HG03354 (cell line): Measurements from ENCODE around the gene VSIG10L2.

Experiments
- ATAC-seq: cut with Tn5 transposase; IDR thresholded peaks from one replicate; pipeline ENCODE4 v1.9.1; 2021; ENCODE audit warnings: mild to moderate bottlenecking; ENCODE audit not compliant: unreplicated experiment, poor library complexity, severe bottlenecking

The VSIG10L2 gene

DNA sequence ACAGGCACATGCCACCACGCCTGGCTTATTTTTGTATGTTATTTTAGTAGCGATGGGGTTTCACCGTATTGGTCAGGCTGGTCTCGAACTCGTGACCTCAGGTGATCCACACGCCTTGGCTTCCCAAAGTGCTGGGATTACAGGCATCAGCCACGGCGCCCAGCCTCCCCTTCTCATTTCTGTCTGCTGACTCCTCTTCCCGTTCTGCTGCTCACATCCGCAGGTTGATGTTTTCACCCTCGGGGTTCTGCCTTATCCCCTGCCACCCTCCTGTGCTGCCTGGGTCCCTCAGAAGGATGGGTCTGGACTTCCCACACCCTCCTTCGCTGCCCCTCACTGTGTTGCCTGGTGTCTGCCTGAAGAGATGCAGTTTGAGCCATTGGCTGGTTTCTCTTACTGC, 19.2 kb upstream of the VSIG10L2 start:
- ATAC-seq, result no peak

DNA sequence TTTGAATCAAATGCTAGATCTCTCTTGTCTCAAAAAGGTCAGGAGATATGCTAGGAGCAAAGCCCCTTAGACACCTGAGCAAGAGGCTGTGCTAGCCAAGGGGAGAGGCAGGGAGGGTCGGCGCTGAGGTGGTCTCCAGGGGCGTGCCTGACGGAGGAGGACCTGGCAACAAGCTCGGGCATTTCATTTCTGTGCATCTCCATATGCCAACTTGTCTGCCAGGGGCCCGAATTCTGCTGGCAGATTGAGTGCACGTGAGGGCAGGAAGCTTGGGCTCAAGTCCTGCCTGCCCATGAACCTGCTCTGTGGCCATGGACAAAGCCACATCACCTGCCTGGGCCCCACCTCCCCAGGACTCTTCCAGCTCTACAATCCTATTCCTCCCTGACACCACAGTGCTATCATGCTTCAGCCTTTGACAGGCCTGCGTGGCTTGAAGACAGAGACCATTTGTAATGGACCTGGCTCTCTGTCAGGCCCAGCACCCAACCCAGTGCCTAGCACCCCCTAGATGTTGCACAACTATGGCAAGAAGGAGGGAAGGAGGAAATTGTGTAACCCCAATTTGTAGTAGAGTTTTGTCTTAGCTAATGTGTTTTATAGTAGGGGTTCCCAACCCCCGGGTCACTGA, 16.3 kb upstream of the VSIG10L2 start:
- no peak for ATAC-seq

DNA sequence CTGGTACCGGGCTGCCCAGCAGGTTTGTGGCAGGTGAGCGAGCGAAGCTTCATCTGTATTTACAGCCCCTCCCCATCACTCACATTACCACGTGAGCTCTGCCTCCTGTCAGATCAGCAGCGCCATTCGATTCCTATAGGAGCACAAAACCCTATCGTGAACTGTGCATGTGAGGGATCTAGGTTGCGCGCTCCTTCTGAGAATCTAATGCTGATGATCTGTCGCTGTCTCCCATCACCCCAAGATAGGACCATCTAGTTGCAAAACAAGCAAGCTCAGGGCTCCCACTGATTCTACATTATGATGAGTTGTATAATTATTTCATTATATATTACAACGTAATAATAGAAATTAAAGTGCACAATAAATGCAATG, 15.8 kb upstream of the VSIG10L2 start:
- ATAC-seq, result no peak

- no peak for ATAC-seq
Measured at GRCh38 chr11:125931116-125931515, 14.7 kb upstream of the VSIG10L2 start.

DNA sequence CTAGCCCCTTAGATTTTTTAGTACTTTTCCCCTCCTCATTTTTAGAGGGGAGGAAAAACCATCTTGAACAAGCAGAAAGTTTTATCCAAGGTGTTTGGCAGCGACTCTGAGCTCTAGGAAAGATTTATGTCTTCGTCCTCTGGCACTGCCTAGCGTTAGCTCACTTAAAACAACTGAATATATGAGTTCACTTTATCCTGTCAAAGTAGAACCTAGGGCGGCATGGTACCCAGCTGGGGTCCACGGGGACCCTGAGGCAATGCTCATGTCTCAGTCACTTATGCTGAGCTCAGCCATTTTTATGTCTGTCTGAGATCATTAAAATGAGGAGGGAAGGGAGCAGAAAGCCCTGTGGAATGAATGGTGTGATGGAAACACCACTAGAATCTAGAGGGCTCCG, 14.2 kb upstream of the VSIG10L2 start:
- no peak for ATAC-seq

DNA sequence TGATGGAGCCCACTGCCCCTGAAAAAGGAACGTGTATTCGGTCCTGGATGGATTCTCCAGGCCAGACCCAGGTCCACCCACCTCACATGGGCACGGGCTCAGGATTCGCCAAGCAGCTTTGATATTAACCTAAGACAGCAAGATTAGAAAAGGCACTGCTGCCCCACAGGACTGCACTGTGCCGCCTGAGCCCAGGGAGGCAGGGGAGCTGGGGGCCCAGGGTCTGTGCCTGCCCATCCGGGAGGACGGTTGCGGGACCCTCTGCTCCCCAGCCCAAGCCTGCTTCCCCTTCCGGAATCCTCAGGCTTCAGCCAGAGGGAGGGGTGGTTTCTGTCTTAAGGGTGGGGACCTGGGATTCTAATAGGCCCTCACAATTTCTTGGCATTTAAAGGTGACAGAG, 13.5 kb upstream of the VSIG10L2 start:
- ATAC-seq, result no peak

DNA sequence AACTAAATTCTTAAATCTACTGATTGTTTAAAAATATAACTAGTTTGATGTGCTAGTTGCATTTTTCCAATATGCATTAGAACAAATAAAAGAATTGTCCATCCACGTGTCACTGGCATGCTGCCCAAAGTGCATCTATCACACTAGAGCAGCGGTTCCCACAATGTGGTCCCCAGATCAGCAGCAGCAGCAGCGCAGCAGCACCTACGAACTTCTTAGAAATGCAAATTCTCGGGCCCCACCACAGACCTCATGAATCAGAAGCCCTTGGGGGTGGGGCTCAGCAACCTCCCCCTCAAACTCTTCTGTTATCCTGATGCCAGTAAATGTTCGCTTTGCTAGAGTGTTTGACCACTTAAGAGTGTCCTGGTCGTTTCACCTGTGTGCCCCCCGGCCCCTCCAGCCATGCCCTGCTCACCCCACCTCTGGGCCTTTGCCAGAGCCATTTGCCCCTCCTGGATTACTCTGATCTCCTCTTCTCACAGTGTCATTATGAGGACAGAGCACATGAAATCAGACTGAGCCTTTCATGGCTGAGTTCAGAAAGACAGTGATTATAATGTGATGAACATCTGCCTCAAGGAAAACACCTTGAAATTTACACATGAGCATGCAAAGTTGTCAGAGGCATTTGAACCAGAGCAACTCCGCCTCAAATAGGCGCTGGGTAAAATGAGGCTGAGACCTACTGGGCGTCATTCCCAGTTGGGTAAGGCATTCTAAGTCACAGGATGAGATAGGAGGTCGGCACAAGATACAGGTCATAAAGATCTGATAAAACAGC, 12.6 kb upstream of the VSIG10L2 start:
- no peak for ATAC-seq

DNA sequence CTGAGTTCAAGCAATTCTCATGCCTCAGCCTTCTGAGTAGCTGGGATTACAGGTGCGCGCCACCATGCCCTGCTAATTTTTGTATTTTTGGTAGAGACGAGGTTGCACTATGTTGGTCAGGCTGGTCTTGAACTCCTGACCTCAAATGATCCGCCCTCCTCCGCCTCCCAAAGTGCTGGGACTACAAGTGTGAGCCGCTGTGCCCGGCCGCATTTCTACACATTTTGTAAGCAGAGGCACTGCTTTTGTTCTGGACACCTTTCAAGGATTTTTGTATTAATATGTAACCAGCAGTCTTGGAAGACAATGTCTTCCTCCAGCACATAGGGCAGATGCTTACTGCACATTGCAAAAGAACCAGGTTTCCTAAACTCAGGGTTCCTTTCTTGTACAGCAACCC, 11.4 kb upstream of the VSIG10L2 start:
- ATAC-seq, result no peak

DNA sequence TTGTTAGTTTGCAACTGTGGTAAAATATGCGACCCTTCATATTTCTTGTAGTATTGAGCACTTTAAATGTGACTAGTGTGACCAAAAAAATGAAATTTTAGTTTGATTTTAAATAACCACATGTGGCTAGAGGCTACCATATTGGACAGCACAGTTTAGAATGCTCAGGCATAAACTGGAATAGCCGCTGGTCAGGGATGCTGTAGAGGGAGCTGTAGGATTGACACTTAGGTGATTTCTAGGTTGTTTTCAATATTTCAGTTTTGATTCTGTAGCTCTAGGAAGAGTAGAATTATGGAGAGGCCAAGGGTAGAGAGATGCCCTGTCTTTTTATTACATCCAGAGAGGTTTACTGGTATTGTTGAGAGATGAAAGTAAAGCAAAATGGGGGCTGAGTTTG, 10.8 kb upstream of the VSIG10L2 start:
- no peak for ATAC-seq

DNA sequence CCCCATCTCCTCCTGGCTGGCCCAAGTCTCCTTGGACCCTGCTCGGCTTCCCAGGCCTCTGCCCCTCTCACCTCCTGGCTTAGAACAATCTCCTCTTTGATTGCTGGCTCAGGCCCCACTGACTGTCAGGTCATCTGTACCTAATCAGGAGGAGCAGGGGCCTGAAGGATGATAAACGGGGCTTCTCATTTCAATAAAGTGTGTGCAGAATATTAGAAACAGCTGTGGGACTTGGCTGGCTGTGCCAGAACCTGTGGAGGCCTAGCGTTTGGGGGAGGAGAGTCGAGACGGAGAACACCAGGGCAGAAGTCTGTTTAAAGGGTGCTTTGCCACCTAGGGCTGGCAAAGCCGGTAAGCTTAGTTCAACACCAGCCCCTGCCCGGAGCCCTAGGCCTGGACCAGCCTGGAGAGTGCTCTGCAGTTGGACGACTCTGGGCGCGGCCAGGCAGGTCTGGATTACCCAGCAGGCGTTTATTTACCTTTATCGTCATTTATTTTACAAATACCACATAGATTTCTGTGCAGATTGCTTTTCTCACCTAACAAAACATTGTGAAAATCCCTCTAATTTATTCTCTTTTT, 10.1 kb upstream of the VSIG10L2 start:
- no peak for ATAC-seq

DNA sequence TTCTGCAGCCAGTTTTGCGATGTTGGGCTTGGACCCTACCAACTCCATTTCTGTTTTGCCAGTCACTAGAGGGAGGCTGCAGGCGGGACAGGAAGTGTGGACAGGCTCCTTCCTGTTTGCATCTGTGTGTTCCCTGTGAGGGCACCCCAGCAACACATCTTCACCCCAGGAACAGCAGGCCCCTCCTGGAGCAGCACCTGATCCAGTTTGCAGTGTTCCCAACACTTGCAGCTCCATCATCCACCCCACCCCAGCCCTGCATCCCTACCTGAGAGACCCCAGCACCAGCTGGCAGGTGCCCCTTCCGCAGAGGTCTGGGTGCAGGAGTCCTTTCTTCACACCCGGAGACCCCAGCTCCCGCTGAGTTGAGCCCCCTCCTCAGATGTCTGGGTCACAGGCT, 7.4 kb upstream of the VSIG10L2 start:
- no peak for ATAC-seq

DNA sequence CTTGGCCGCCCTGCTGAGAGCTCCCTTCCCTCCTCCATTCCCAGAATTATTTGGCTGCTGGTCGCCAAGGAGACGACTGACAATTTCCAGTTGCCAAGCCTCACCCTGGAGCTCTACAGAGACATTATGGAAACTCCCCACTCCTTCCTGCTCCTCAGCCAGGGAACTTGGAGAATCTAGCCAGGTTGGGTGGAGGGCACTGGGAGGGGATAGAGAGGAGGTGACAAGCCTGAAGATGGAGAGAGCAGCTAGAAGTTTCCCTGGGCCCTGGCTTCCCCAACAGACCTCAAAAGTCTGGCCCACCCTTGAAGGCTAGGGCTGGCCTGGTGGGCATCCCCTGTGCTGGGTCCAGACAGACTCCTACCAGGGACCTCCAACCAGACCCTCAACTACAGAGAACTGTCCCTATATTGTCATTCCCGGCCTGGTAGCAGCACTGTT, 6.7 kb upstream of the VSIG10L2 start:
- ATAC-seq, result no peak

DNA sequence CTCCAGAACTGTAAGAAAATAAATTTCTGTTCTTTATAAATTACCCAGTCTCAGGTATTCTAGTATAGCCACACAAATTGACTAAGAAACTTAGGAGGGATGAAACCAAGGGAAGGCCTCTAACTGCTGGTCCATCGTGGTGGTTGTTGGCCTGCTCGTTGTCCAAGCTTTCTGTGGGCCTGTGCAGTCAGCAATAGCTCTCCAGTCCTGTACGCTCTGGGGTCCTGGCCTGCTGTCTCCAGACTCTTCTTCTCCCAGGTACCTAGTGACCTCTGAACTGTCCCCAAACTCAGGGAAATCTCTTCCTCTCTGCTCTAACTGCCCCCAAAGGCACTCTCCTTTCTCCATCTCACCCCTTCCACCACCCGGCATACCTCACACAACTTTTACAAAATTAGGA, 5.7 kb upstream of the VSIG10L2 start:
- no peak for ATAC-seq

GRCh38 chr11:125941267-125941618, 4.6 kb upstream of the VSIG10L2 start:
- ATAC-seq, result no peak

GRCh38 chr11:125941619-125942611, 3.9 kb upstream of the VSIG10L2 start:
- no peak for ATAC-seq

DNA sequence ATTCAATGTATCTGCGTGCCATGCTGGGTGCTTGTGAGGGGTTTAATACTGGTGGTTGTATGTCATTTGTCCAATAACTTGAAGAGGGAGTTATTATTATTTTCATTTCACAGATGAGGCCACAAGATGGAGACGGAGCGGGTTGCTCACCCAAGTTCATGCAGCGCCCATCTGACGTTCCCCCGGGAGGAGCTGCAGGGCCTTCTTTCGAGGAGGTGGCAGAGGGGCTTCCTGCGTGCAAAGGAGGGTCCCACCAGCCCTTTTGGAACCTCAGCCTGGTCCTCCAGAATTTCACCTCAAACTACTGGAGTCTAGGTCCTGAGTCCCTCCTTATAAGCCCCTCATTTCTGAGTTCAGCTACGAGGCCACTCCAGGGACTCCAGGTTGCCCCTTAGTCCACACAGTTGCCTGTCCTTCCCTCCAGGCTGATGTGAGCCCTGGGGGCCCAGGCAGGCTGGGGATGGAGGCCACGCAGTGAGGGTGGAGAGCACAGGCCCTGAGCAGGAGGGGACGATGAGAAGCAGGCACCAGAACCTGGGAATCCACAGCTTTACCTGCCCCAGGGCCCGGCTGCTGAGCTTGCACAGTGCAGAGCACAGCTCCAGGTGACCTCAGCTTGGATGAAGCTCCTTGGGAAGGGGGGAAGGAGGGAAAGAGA, 2.9 kb upstream of the VSIG10L2 start:
- no peak for ATAC-seq

GRCh38 chr11:125943661-125944349, 2.0 kb upstream of the VSIG10L2 start:
- no peak for ATAC-seq

DNA sequence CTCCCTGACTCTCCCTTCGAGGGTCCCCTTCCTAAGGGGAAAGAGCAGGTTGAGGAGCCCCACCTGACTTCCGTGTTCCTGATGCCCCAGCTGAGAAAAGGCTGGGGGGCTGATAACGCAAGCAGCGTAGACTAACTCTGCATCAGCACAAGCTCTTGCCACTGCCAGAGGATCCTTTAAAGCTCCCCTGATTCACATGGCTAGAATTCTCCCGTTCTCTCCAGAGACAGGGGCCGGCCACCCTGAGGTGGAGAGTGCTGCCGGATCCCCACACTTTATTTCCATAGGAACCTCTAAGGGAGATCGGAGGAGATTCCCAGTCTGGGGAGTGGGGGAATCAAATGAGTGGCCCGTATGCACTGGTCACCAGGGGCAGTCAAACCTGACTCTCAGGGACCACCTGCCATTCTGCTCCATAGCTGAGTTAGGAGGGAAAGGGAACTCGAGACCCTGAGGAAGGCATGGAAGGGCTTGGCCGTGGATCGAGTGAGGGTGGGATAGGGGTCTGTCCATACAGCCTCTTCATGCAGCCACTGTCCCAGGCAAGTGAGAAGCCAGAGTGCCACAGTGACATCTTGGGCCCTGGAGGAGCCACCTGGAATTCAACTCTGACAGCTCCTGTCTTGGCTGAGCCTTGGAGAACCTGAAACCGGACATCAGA, 1.4 kb upstream of the VSIG10L2 start:
- no peak for ATAC-seq
